PFSK-1 (cell line): Measurements from ENCODE around the gene TMEM45A.

Source experiments
- POLR2AphosphoS5 ChIP-seq: IDR thresholded peaks from 2 replicates; pipeline ENCODE4 v1.6.1; 2012; ENCODE audit warnings: low read depth, mild to moderate bottlenecking, control low read depth, low read length, moderate library complexity
- TF ChIP-seq, protein P1 (sequence below), 2 experiments: IDR thresholded peaks; 2 replicates each; pipeline versions ENCODE4 v1.6.1 to v1.8.0; 2011 to 2012; ENCODE audit warnings: low read depth in 2 of 2, low read length in 2 of 2, control low read depth in 1 of 2, inconsistent platforms in 1 of 2, mild to moderate bottlenecking in 1 of 2, moderate library complexity in 1 of 2; ENCODE audit not compliant: insufficient read depth in 1 of 2

DNA sequence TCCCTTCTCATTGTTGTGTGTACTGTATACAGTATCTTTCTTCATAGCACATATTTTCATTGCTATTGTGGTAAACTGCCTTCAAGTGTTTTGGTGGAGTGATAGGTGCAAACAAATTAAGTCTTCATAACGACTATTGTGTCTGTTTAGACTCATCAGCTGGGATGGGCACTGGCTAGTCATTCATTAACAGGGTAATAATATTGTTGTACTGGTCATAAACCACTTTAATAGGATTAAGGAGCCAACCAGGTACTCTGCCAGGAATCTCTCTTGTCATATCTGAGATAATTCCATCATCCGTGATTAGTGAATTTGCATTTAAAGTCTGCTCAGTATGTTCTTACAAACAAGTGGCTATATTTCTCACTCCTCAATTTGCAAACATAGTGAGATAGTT, 10.2 kb upstream of the TMEM45A start:
- no peak for TF ChIP-seq POLR2AphosphoS5
- TF ChIP-seq, protein P1, sequence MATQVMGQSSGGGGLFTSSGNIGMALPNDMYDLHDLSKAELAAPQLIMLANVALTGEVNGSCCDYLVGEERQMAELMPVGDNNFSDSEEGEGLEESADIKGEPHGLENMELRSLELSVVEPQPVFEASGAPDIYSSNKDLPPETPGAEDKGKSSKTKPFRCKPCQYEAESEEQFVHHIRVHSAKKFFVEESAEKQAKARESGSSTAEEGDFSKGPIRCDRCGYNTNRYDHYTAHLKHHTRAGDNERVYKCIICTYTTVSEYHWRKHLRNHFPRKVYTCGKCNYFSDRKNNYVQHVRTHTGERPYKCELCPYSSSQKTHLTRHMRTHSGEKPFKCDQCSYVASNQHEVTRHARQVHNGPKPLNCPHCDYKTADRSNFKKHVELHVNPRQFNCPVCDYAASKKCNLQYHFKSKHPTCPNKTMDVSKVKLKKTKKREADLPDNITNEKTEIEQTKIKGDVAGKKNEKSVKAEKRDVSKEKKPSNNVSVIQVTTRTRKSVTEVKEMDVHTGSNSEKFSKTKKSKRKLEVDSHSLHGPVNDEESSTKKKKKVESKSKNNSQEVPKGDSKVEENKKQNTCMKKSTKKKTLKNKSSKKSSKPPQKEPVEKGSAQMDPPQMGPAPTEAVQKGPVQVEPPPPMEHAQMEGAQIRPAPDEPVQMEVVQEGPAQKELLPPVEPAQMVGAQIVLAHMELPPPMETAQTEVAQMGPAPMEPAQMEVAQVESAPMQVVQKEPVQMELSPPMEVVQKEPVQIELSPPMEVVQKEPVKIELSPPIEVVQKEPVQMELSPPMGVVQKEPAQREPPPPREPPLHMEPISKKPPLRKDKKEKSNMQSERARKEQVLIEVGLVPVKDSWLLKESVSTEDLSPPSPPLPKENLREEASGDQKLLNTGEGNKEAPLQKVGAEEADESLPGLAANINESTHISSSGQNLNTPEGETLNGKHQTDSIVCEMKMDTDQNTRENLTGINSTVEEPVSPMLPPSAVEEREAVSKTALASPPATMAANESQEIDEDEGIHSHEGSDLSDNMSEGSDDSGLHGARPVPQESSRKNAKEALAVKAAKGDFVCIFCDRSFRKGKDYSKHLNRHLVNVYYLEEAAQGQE (IDR thresholded peaks at IDR 0.05; ENCODE audit: insufficient read depth in 1 of 2, low read depth in 2 of 2, low read length in 2 of 2) = no peak
